Neutrophil (primary cell): ENCODE data around the gene NEGR1.

Experiments used
- H3K27ac ChIP-seq: fragments of 200-600 bp; sonication (generic); 2 replicates; pipeline ENCODE4 v1.5.1; 2016; ENCODE audit warnings: mild to moderate bottlenecking, moderate library complexity
- H3K27me3 ChIP-seq: fragments of 200-600 bp; sonication (generic); 2 replicates; pipeline ENCODE4 v1.6.0; 2016; ENCODE audit warnings: mild to moderate bottlenecking
- H3K36me3 ChIP-seq: fragments of 200-600 bp; sonication (generic); 2 replicates; pipeline ENCODE4 v1.5.1; 2017
- H3K4me1 ChIP-seq, 2 experiments: fragments of 200-600 bp in 1 of 2; sonication (generic) in 1 of 2; 1 replicate in 1 of 2; 2 replicates in 1 of 2; pipeline versions ENCODE4 v1.5.1 to v1.6.1; 2013 to 2016; ENCODE audit warnings: low read depth in 1 of 2, low read length in 1 of 2, mild to moderate bottlenecking in 1 of 2, moderate library complexity in 1 of 2; ENCODE audit not compliant: control insufficient read depth in 1 of 2, insufficient read depth in 1 of 2
- H3K4me3 ChIP-seq, 2 experiments: fragments of 200-600 bp in 1 of 2; sonication (generic) in 1 of 2; 1 replicate in 1 of 2; 2 replicates in 1 of 2; pipeline ENCODE4 v1.5.1; 2013 to 2016; ENCODE audit warnings: low read depth in 1 of 2, low read length in 1 of 2, mild to moderate bottlenecking in 1 of 2, moderate library complexity in 1 of 2
- H3K9me3 ChIP-seq: fragments of 200-600 bp; sonication (generic); 2 replicates; pipeline ENCODE4 v1.5.1; 2016
- TF ChIP-seq, protein P1 (sequence below): fragments of 200-600 bp; sonication (generic); IDR thresholded peaks from 2 replicates; pipeline ENCODE4 v1.5.1; 2016; ENCODE audit warnings: antibody characterized with exemption

Gene NEGR1

DNA sequence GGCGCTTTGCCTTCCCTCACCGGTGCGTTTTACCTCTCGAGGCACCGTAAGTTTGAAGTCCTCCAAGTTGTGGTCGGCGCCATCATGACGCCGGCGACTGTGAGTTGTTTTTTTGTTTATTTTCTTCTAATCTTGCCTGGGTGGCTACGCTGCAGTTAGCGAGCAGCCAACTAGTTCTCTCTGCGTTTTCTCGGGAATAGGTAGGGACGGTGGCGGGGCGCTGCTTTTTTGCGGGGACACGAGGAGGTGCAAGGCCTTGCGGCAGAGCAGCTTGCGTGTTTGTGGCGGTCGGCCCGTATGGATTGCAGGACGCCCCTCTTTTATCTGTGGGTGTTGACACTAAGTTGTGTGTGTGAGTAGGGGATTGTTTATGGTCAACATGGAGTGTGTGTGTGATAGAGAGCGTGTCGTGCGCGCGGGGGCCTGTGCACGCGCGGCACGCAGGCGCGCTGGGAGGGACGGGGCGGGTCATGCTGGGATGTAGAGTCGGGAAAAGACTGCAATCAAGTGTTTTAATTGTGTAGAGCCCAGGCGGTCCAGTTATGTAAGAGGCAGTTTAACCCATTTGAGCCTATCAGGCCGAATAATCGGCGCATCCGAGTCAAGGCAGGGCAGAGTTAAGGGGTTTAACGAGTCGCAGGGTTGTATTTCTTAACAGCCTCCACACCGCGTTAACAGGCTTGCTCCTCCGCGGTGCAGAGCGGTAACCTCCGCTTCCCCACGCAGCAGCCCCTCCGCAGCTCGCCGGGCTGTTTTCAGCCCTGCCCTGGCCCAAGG, 1.2 kb upstream of the NEGR1 start:
- no peaks in the 10 kb centered on the region for H3K36me3 ChIP-seq
- peaks cover 34% of the 10 kb centered on the region for H3K27me3 ChIP-seq
- H3K4me3 ChIP-seq: peak overlapping the region; percentile 78 to 87
- no peaks in the 10 kb centered on the region for H3K9me3 ChIP-seq
- TF ChIP-seq, protein P1, sequence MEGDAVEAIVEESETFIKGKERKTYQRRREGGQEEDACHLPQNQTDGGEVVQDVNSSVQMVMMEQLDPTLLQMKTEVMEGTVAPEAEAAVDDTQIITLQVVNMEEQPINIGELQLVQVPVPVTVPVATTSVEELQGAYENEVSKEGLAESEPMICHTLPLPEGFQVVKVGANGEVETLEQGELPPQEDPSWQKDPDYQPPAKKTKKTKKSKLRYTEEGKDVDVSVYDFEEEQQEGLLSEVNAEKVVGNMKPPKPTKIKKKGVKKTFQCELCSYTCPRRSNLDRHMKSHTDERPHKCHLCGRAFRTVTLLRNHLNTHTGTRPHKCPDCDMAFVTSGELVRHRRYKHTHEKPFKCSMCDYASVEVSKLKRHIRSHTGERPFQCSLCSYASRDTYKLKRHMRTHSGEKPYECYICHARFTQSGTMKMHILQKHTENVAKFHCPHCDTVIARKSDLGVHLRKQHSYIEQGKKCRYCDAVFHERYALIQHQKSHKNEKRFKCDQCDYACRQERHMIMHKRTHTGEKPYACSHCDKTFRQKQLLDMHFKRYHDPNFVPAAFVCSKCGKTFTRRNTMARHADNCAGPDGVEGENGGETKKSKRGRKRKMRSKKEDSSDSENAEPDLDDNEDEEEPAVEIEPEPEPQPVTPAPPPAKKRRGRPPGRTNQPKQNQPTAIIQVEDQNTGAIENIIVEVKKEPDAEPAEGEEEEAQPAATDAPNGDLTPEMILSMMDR: no peak
- peak overlapping the region; percentile 74 for H3K27ac ChIP-seq
- peaks cover 19 to 26% of the 10 kb centered on the region in 2 experiments for H3K4me1 ChIP-seq

DNA sequence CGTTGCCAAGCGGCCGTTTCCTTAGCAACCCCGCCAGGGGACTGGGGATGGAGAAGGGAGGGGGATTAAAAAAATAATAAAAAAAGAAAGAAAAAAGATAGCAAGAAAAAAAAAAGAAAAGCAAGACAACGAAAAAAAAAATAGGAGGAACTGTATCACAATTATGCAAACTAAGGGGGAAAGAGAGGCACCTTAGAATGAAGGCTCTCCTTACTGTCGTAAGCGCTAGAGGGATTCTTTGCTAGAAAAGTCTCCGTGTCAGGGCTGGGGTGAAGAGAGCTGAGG, 625 bp upstream of the NEGR1 start:
- peaks cover 34% of the 10 kb centered on the region for H3K27me3 ChIP-seq
- peaks cover 17 to 25% of the 10 kb centered on the region in 2 experiments for H3K4me1 ChIP-seq
- TF ChIP-seq, protein P1: no peak
- no peaks in the 10 kb centered on the region for H3K9me3 ChIP-seq
- peak overlapping the region; percentile 74 for H3K27ac ChIP-seq
- H3K36me3 ChIP-seq: no peaks in the 10 kb centered on the region
- peak overlapping the region; percentile 78 to 87 for H3K4me3 ChIP-seq

DNA sequence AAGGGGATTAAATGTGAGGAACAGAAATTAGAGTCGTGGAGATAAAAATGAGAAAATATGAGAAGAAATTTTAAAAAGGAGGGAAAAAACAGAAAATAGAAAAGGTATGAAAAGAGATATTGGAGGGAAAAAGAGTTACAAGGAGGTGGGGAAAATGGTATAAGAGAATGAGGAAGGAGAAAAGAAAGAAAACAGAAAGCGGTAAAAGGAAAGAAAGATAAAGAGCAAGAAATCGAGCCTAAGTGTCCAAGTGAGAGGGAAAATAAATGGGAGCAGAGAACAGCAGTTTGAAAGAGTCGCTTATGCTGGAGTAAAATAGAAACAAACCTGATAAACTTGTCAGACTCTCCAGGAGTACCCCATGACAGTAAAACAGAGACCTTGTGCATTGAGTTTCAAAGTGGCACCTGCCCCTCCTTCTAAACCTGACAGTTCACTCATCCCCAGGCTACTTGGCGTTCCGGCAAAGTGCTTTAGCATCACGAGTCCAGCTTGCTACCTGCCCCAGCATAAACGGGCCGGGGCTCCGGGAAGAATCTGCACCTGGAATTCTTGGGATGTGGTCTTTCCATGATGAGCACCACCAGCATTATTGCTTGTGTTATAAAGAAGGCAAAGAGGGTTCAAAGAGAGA, 585 bp downstream of the NEGR1 start:
- no peaks in the 10 kb centered on the region for H3K36me3 ChIP-seq
- TF ChIP-seq, protein P1: no peak
- no peaks in the 10 kb centered on the region for H3K9me3 ChIP-seq
- no peak overlapping the region for H3K27ac ChIP-seq
- H3K4me1 ChIP-seq: peaks cover 17 to 25% of the 10 kb centered on the region in 2 experiments
- H3K27me3 ChIP-seq: peaks cover 34% of the 10 kb centered on the region
- peak overlapping the region; percentile 78 to 87 for H3K4me3 ChIP-seq

DNA sequence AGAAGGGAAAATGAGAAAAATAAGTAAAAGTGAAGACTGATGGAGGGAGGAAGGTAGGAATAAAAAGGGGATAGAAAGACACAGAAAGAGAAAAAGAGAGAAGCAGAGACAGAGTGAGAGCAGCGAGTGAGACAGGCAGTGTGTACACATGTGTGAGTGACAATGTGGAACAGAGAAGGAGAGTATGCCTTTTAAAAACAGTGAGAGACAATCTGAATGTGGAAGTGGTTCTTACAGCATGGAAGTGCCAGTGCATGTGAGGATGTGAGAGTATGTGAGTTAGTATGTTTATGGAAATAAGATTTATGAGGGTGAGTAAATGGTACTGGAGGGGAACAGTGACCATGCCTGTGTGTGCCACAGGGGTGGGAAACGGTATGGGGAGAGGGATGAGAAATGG, 1.2 kb downstream of the NEGR1 start:
- Histone ChIP-seq H3K36me3 (no peaks in the 10 kb centered on the region), H3K27ac (no peak overlapping the region), H3K27me3 (peaks cover 34% of the 10 kb centered on the region), H3K4me1 (peaks cover 17 to 25% of the 10 kb centered on the region in 2 experiments), H3K9me3 (no peaks in the 10 kb centered on the region), H3K4me3 (no peak overlapping the region)
- TF ChIP-seq, protein P1: no peak

DNA sequence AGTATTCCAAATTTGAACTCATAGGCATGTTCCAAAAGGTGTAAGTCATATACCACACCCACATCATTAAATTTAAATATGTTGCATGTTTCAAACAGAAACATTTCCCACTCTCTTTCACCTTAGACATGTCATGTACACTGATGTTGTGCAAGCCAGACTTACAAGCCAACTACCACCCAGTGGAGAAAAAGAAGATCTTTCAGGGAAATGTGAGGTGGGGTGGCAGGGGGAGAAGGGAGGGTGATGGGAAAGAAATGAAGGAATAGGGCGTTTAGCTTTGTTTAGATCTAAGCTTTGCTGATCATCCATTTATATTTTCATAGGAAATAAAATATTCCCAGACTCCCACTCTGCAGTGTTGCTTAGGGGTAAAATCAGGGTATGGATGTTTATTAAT, 1.6 kb downstream of the NEGR1 start:
- Histone ChIP-seq H3K27ac (no peak overlapping the region), H3K4me3 (no peak overlapping the region)
- TF ChIP-seq, protein P1: no peak

More for the DNA sequence above, 1.6 kb downstream of the NEGR1 start:
- peaks cover 17 to 25% of the 10 kb centered on the region in 2 experiments for H3K4me1 ChIP-seq
- no peaks in the 10 kb centered on the region for H3K36me3 ChIP-seq
- H3K27me3 ChIP-seq: peaks cover 34% of the 10 kb centered on the region
- no peaks in the 10 kb centered on the region for H3K9me3 ChIP-seq
